Right renal pelvis (tissue), 4 donors: Measurements from ENCODE around the gene RIC3. TPM values are rescaled to one million over a fixed set of nuclear protein-coding genes. Genes with fewer than 3 reads are reported as not detected.

Experiments used
- DNase-seq, 4 donors: peaks; one replicate each; pipeline ENCODE4 v3.0.0-alpha.2; 2013; ENCODE audit warnings: low read depth in 4 of 4, low spot score in 3 of 4, missing footprints in 1 of 4
- polyA plus RNA-seq, 4 donors: library from polyadenylated mRNA; unstranded; fragments of 120-200 nt; gene quantifications; one replicate each; pipeline ENCODE4 v1.2.1, GENCODE V29; 2013; ENCODE audit not compliant: insufficient read length in 4 of 4

RIC3 gene
- 10 to 100 TPM; 10.7 to 18.7 (median 13.3) TPM for polyA plus RNA-seq

DNA sequence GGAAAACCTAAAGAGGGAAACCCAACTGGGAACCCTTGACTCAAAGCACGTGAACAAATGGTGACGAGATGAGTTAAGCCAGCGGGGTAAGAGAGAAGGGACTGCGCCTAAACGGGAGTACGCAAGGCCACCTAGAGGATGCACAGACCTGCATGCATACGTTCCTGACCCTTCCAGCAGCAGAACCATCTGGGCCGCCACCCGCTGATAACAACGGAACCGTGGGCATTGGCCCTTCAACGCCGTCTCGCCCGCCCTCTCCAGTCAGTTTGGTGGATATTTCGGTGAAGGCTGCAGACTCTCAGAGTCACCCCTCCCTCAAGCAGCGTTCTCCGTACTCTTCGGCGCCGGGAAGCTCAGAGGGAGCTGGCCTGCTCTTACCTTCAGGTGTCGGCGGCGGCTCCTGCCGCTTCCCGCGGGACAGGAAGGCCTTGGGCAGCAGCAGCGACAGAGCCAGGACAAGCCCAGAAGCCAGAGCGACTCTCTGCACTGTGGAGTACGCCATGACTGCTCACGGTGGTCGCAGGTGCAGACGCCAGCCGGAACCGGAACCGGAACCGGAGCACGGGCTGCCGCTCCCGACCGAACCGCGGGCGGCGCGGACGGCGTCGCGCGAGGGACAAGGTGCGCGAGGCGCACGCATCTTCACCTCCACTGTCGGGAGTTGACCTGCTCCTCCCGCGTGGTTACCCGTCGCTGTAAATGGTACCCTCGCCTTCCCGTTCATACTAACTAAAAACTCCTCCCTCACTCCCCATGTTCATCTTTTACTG is at the start of gene RIC3:
RIC3 (minus strand) TSS at position 541 of the 773 bp plus-strand sequence; CDS start at position 505, 36 bp downstream.
- peak in 1 of 4 donors; percentile 16 for DNase-seq

DNA sequence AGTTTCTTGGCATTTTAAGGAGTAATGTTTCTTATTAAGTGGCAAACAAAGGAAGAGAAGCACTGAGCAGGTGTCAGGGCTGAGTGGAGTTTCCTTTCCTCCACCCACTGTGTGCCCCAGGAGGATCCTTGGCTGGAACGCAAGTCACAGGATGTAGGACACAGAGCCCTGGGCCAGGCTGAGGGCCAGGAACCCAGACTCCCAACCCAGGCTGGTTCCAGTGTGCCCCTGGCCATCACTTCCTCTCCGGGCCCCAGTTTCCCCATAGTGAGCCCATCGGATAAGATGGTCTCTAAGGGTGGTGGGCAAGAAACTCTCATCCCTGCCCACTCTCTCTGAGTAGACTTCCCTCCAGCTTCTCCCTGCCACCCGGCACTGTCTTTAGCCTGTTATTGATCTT is 49.6 kb upstream of the RIC3 start:
- DNase-seq, result no peak

GRCh38 chr11:8217926-8218325 is 49.1 kb upstream of the RIC3 start:
- no peak for DNase-seq

GRCh38 chr11:8217136-8217535 is 48.3 kb upstream of the RIC3 start:
- no peak for DNase-seq

DNA sequence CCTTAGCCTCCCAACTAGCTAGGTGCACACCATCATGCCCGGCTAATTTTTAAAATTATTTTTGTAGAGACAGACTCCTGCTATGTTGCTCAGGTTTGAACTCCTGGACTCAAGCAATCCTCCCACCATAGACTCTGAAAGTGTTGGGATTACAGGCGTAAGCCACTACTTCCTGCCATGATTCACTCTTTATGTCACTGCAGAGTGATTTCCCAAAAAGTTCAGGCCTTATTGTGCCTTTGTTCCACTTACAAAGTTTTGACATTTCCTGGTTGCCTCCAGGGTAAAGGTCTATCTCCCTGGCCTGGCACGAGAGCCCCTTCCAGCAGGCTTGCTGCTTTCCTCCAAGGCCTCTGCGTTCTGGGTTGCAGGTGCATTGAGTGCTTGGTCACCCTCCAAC is 44.6 kb upstream of the RIC3 start:
- DNase-seq, result no peak

DNA sequence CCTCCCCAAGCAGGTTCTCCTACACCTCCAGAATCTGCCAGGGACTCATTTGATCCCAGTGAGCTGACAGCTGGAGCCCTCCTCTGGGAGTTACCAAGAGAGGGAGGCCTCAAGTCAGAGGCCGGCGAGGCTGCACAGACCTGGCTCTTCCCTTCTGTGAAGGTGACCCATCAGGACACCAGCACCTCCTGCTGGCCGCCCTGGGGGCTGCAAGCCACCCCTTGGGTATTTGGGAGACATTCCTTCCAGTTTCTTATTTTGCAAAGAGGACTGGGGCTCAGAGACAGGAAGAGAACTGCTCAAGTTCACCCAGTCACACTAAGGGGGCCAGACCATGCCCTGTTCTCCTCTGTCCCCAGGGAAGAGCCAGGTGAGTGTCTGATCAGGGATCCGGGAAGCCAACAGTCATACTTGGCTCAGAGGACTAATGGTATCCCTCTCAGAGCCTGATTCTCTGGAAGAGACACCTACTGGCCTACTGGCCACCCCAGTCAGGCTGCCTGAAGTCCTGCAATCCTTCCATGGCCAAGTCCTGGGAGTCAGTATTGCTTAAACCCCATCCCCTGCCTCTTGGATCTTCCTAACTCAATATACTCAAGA is 40.5 kb upstream of the RIC3 start:
- no peak for DNase-seq

DNA sequence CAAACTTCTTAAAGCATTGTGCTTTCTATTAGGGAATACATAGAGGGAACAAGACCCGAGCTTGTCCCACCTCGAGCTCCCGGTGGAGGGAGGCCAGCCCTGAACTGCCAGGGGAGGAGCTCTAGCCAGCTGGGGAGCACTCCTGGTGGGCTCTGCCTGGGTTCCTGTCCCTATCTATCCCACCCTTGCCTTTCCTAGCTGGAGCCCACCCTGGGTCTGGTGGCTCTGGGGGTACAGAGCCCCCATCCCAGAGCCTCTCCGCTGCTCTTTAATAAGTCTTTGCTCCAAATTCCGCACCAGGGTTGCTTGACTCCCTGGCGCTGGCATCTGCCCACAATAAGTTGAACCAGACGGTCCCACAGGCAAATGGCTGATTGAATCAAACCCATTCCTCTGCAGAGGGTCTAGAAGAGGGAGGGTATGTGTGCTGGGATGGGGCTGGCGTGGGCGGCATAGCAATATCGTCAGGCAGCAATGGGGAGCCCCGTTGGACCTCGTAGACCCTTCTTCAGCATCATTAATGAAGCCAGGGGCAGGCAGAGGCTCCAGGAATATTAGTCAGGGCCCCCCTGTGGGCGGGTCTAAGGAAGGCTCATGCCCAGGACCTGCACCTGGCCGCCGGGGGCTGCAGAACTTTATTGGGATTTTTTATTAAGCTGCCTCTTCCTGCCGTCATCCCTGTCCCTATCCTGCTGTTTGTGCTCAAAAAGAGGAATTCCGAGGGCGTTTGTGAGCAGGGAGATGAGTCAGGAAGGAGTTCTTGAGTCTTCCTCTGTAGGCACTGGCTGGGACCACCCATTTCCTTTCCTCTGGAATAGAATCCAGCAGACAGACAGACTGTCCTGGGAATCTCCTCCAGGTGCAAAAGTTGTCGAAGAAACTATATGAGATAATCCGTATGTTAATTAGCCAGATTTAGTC is 38.5 kb upstream of the RIC3 start:
- DNase-seq, result no peak

DNA sequence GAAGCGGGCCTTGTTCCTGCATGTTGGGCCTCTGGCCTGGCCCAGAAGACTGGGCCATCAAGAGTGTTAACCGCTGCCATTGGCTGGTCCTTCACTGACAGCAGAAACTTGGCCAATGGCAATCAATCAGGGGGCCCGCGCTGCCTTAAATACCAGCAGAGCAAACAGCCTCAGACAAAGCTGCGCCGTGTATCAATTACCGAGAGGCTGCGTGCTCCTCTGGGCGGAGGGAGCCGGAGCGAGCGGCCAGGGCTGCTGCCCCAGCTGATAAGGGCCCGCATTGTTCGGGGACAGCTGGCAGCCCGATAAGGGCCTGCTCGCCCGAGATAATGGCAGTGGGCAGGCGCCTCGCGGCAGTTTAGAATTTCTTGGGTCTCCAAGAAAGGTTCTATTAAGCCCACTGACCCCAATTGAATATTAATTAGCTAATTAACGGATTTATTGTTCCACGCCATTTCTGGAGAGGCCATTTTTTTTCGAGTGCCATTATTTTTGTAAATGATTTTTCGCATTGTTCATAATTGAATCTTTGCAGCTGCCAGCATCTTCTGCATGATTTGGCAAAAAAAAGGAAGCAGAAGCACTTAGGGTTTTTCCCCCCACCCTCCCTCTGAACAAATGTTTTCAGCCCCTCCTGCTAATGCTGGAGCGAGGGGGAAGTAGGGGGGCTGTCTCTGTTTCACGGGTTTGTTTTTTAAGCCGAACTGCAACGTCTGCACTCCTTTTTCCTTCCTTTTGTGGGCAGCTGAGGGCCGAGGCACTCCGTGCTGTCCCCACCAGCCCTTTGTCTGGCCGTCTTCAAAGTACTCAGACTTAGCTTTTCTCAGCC is 37.6 kb upstream of the RIC3 start:
- no peak for DNase-seq

- no peak for DNase-seq
Observed at GRCh38 chr11:8205566-8205965, 36.7 kb upstream of the RIC3 start.

DNA sequence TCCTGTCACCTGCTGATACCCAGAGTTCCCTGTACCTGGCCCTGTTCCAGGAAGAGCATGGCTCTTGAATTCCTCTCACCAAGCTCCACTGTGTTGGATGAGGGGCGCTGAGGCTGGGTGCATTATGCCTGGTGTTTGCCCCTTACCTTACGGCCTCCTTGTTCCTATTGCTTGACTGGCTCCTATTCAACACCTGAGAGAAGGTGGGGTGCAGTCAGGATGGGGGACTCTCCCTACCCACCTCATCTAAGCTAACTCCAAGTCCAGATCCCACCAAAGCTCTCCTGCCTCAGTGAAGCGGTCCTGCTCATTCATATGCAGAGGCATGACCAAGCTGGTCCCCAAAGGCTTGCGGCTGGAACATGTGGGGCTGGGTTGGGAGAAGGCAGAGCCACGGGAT is 35.8 kb upstream of the RIC3 start:
- DNase-seq, result no peak

DNA sequence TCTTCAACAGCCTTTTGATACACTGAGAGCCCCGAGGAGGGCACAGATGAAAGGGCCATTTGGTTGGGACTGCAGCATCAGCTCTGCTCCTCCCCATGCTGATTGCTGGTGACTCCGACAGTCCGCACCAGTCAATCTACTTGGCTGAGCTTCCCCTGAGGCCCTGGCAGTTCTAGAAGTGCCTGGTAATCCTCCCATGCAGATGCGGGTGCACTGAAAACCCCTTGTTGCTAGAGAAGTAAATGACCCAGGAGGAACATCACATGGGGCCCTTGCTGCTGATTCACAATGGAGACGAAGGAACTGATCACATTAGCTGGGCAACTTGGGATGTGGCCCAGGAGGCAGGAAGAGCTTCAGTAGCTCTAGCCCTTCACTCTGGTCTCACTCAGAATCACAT is 35.2 kb upstream of the RIC3 start:
- DNase-seq, result no peak

- no peak for DNase-seq
Observed at GRCh38 chr11:8203414-8203715, 34.5 kb upstream of the RIC3 start.

GRCh38 chr11:8202516-8203413 is 33.9 kb upstream of the RIC3 start:
- no peak for DNase-seq

GRCh38 chr11:8201644-8202365 is 33.0 kb upstream of the RIC3 start:
- no peak for DNase-seq

DNA sequence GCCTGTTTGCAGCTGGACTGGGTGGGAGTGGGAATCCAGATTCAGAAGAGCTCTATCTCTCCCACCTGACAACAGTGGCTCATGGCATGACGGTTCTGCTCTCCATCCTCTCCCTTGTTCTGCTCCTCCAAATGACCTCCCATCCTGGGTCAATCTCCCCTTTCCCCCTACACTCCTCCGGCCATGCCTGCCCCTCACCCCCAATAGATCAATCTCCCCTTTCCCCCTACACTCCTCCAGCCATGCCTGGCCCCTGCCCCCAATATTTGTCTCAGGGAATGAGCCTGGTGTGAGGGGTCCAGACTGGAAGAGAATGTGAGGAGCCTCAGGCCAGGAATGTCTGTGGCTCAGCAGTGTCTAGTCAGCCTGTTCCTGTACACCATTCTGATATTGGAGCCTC is 30.9 kb upstream of the RIC3 start:
- DNase-seq, result no peak

GRCh38 chr11:8196749-8197148 is 27.9 kb upstream of the RIC3 start:
- no peak for DNase-seq

DNA sequence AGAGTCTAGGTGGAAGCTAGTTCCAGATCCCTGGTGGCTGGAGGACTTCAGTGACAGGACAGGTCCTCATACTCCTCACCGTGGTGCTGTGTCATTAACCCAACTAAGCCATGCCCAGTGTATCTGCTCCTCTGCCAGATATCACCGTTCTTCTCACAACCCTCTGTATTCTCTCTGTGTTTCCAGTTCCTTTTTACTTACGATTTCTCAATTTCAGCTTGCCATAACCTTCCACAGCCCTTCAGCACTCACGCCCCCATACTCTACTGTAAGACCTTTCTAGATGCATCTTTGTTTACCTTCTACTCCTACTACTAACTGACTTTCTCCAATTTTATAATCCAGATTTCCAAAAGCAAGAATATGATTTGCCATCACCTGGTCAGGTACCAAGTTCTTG is 26.1 kb upstream of the RIC3 start:
- DNase-seq, result no peak

DNA sequence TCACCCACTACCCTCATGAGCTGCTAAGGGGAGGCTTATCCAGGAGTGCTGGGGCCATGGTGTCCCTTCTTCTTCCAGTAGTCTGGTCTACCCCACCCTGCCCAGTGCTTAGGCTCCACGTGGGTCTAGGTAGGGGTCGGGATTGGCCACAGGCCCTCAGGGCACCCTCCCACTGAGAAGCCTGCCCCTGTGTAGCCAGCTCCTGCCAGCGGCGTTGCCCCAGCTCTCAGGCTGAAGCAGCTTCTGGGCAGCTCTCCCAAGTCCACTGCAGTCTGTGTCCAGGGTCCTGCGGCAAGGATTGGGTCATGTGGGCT is 24.0 kb upstream of the RIC3 start:
- DNase-seq, result no peak
